Neural cell (in vitro differentiated cells): ENCODE measurements around the gene SSR2. TPM values are rescaled to one million over a fixed set of nuclear protein-coding genes. Genes with fewer than 3 reads are reported as not detected.
A peak's percentile ranks its signal among the peaks of the same experiment; 100 is the strongest.

Experiments used
- H2AFZ ChIP-seq: fragments of 200-600, 300-800 bp; sonication (generic), shearing (Covaris generic); 2 replicates; pipeline ENCODE4 v1.6.0; 2014; ENCODE audit warnings: low read depth, mild to moderate bottlenecking, antibody characterized with exemption, low read length, moderate library complexity
- H3F3A ChIP-seq: fragments of 200-600 bp; shearing (Covaris generic); 2 replicates; pipeline ENCODE4 v1.6.1; 2016; ENCODE audit warnings: mild to moderate bottlenecking, moderate library complexity, mixed read lengths, antibody characterized with exemption, low read length; ENCODE audit not compliant: insufficient read depth, poor library complexity, severe bottlenecking
- H3K27ac ChIP-seq: fragments of 200-600, 300-800 bp; sonication (generic), shearing (Covaris generic); 2 replicates; pipeline ENCODE4 v1.5.1; 2014; ENCODE audit warnings: mild to moderate bottlenecking, low read length, moderate library complexity
- H3K27me3 ChIP-seq: fragments of 300-800, 200-600 bp; sonication (generic), shearing (Covaris generic); 2 replicates; pipeline ENCODE4 v1.6.0; 2014; ENCODE audit warnings: mild to moderate bottlenecking, low read depth, low read length, moderate library complexity; ENCODE audit not compliant: insufficient read depth
- H3K36me3 ChIP-seq: fragments of 300-800, 200-600 bp; sonication (generic), shearing (Covaris generic); 2 replicates; pipeline ENCODE4 v1.5.1; 2014; ENCODE audit warnings: mild to moderate bottlenecking, antibody characterized with exemption, low read length, moderate library complexity; ENCODE audit not compliant: insufficient read depth
- H3K4me2 ChIP-seq: fragments of 300-800, 200-600 bp; sonication (generic), shearing (Covaris generic); 2 replicates; pipeline ENCODE4 v1.6.0; 2014; ENCODE audit warnings: mild to moderate bottlenecking, low read length
- H3K4me3 ChIP-seq: fragments of 300-800, 200-600 bp; sonication (generic), shearing (Covaris generic); 2 replicates; pipeline ENCODE4 v1.5.1; 2014; ENCODE audit warnings: mild to moderate bottlenecking, low read length, moderate library complexity
- H3K79me2 ChIP-seq: fragments of 200-600 bp; shearing (Covaris generic); replicated peaks from 2 replicates; pipeline ENCODE4 v1.6.0; 2014; ENCODE audit warnings: mild to moderate bottlenecking, low read length, moderate library complexity; ENCODE audit not compliant: insufficient read depth
- H3K9ac ChIP-seq: fragments of 300-800, 200-600 bp; sonication (generic), shearing (Covaris generic); 2 replicates; pipeline ENCODE4 v1.6.1; 2016; ENCODE audit warnings: mild to moderate bottlenecking, low read length, mixed read lengths
- H3K9me2 ChIP-seq: fragments of 200-600 bp; shearing (Covaris generic); 2 replicates; pipeline ENCODE4 v1.6.1; 2016; ENCODE audit warnings: mild to moderate bottlenecking, low read length, mixed read lengths; ENCODE audit not compliant: insufficient read depth
- H3K9me3 ChIP-seq: fragments of 200-600, 300-800 bp; sonication (generic), shearing (Covaris generic); 2 replicates; pipeline ENCODE4 v1.6.1; 2016; ENCODE audit warnings: mild to moderate bottlenecking, mixed run types, low read length, moderate library complexity, mixed read lengths
- H4K20me1 ChIP-seq: fragments of 200-600 bp; shearing (Covaris generic); 2 replicates; pipeline ENCODE4 v1.6.1; 2016; ENCODE audit warnings: mild to moderate bottlenecking, mixed run types; ENCODE audit not compliant: insufficient read depth
- CTCF ChIP-seq: fragments of 450-650 bp; IDR thresholded peaks from 2 replicates; pipeline ENCODE4 v1.5.1; 2014; ENCODE audit warnings: antibody characterized with exemption, mild to moderate bottlenecking, moderate library complexity; ENCODE audit not compliant: poor library complexity, severe bottlenecking
- EP300 ChIP-seq: fragments of 450-650 bp; conservative IDR thresholded peaks from 2 replicates; pipeline ENCODE4 v1.6.1; 2014; ENCODE audit warnings: antibody characterized with exemption, mild to moderate bottlenecking, moderate library complexity; ENCODE audit not compliant: poor library complexity, severe bottlenecking
- EZH2 ChIP-seq: fragments of 200-600, 300-800 bp; shearing (Covaris generic), sonication (generic); IDR thresholded peaks from 2 replicates; pipeline ENCODE4 v1.6.1; 2014; ENCODE audit warnings: antibody characterized with exemption, low read length, borderline replicate concordance, mild to moderate bottlenecking; ENCODE audit not compliant: insufficient read depth, poor library complexity, severe bottlenecking
- MXI1 ChIP-seq: fragments of 450-650 bp; conservative IDR thresholded peaks from 2 replicates; pipeline ENCODE4 v1.6.1; 2014; ENCODE audit warnings: antibody characterized with exemption, mild to moderate bottlenecking; ENCODE audit not compliant: poor library complexity, severe bottlenecking
- POLR2AphosphoS5 ChIP-seq: IDR thresholded peaks from 2 replicates; pipeline ENCODE4 v1.6.1; 2012
- RAD21 ChIP-seq: fragments of 450-650 bp; conservative IDR thresholded peaks from 2 replicates; pipeline ENCODE4 v1.6.1; 2014; ENCODE audit warnings: antibody characterized with exemption, mild to moderate bottlenecking, moderate library complexity
- REST ChIP-seq: IDR thresholded peaks from 2 replicates; pipeline ENCODE4 v1.6.1; 2012; ENCODE audit warnings: borderline replicate concordance
- SMC3 ChIP-seq: fragments of 450-650 bp; conservative IDR thresholded peaks from 2 replicates; pipeline ENCODE4 v1.6.1; 2014; ENCODE audit warnings: antibody characterized with exemption, mild to moderate bottlenecking, moderate library complexity; ENCODE audit not compliant: poor library complexity
- TAF1 ChIP-seq: IDR thresholded peaks from 2 replicates; pipeline ENCODE4 v1.6.1; 2012; ENCODE audit warnings: low read depth
- polyA plus RNA-seq: library from polyadenylated mRNA; depleted of rRNA; stranded (reverse); fragments of >200 nt; gene quantifications from 2 replicates; pipeline ENCODE4 v1.2.3, GENCODE V29; 2014

Gene SSR2
- polyA plus RNA-seq, 1 donor from 2014 or later: 473 TPM

GRCh38 chr1:156026588-156026987 is 5.8 kb upstream of the SSR2 start:
- Histone ChIP-seq H3K9ac (no peak overlapping the region), H3F3A (no peaks in the 10 kb centered on the region), H3K4me3 (no peak overlapping the region), H4K20me1 (no peaks in the 10 kb centered on the region), H3K79me2 (no peaks in the 10 kb centered on the region), H3K27ac (no peak overlapping the region), H3K9me3 (no peaks in the 10 kb centered on the region), H3K9me2 (no peaks in the 10 kb centered on the region), H3K36me3 (no peaks in the 10 kb centered on the region), H3K27me3 (no peaks in the 10 kb centered on the region), H2AFZ (no peak overlapping the region), H3K4me2 (no peak overlapping the region)
- TF ChIP-seq POLR2AphosphoS5 (no peak), CTCF (no peak), SMC3 (no peak), EZH2 (no peak), TAF1 (no peak), REST (no peak), RAD21 (no peak), MXI1 (no peak), EP300 (no peak)

DNA sequence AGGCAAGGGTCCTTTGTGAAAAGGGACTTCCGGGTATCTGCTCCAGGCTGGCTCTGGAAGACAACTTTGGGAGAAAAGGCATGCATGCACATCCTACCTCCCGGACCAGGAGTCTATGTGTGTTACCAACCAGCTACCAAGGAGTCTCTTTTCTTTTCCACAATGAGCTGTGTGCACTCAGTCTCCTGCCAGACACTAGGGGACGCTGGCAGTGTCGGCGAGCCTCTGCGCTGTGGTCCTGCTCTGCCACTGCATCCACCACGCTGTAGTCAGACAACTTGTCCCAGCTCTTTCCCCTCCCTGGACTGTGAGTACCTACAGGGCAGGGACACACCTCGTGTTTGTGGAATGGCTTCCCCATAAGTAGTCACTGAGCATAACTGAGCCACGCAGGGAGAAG is 5.1 kb upstream of the SSR2 start:
- Histone ChIP-seq H4K20me1 (no peaks in the 10 kb centered on the region), H2AFZ (no peak overlapping the region), H3K27me3 (no peaks in the 10 kb centered on the region), H3K36me3 (no peaks in the 10 kb centered on the region), H3K79me2 (no peaks in the 10 kb centered on the region), H3K9me3 (no peaks in the 10 kb centered on the region), H3K4me3 (no peak overlapping the region), H3K9me2 (no peaks in the 10 kb centered on the region), H3F3A (no peaks in the 10 kb centered on the region), H3K4me2 (no peak overlapping the region), H3K9ac (no peak overlapping the region), H3K27ac (no peak overlapping the region)
- no peak for TF ChIP-seq POLR2AphosphoS5
- TF ChIP-seq CTCF: peak; percentile 49
